ENCODE data around the gene ABCA4.

The ABCA4 gene

DNA sequence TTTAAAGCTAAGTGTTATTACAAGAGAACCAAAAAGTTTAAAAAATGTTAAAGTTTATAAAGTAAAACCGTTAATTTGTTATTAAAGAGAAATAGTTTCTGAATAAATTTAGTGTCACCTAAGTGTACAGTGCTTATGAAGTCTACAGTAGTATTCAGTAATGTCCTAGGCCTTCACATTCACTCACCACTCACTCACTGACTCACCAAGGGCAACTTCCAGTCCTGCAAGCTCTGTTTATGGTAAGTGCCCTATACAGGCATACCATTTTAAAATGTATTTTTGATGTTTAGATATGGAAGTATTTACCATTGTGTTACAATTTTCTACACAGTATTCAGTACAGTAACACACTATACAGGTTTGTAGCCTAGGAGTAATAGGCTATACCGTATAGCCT is 151.6 kb downstream of the ABCA4 start:
- intact Hi-C loops (cut with micrococcal nuclease), result no loop called here
- H3K27ac Mint-ChIP-seq, result no peak overlapping the region
- no peaks in the 10 kb centered on the region for H3K27me3 Mint-ChIP-seq
- no peaks in the 10 kb centered on the region for H3K4me1 Mint-ChIP-seq (ENCODE audit: low read depth)
- no peak overlapping the region for H3K4me3 Mint-ChIP-seq
- H3K36me3 Mint-ChIP-seq (ENCODE audit: low read depth), result no peaks in the 10 kb centered on the region
- H3K9me3 Mint-ChIP-seq, result no peaks in the 10 kb centered on the region

DNA sequence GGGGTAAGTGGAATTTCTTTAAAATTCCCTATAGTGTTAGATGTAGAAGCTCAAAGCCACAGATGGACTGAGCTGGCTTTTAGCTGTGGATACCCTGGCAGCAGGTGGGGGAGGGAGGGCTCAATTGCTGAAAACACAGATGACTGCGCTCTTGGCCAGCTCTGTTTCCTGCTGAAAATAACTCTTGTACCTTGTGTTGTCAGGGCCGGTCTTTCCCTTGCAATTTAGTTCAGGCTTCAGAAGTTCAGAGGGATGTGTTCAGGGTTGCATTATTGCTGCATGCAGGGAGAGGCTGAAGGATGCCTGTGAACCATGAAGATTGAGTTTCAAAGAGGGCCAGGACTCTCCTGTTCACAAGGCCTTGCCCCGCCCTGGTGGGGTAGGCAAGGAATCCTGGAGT is 153.6 kb downstream of the ABCA4 start:
- Mint-ChIP-seq H3K4me3 (no peak overlapping the region), H3K27me3 (no peaks in the 10 kb centered on the region), H3K27ac (no peak overlapping the region), H3K4me1 (ENCODE audit: low read depth) (no peaks in the 10 kb centered on the region), H3K9me3 (no peaks in the 10 kb centered on the region), H3K36me3 (ENCODE audit: low read depth) (no peaks in the 10 kb centered on the region)
- intact Hi-C loops (cut with micrococcal nuclease), result no loop called here

DNA sequence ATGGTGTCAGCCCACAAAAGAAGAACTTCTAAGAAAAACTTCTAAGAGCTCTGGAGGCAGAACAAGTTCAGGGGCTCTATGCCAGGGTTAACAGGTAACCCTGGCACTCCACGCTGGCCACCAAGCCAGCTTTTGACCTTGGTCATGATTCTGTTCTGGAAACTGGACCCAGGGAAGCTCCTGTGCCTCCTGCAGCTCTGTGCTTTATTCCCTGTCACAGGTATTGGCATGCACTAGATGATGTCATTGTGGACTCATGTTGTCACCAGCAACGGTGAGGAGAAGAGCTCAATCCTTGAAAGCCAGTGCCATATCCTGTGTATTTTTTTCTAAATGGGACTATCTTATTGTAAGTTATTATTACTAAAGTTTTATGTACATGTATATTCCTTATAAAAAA is 155.1 kb downstream of the ABCA4 start:
- Mint-ChIP-seq H3K27me3 (no peaks in the 10 kb centered on the region), H3K36me3 (ENCODE audit: low read depth) (no peaks in the 10 kb centered on the region), H3K4me1 (ENCODE audit: low read depth) (no peaks in the 10 kb centered on the region), H3K4me3 (no peak overlapping the region), H3K9me3 (no peaks in the 10 kb centered on the region), H3K27ac (no peak overlapping the region)
- intact Hi-C loops (cut with micrococcal nuclease), result no loop called here

DNA sequence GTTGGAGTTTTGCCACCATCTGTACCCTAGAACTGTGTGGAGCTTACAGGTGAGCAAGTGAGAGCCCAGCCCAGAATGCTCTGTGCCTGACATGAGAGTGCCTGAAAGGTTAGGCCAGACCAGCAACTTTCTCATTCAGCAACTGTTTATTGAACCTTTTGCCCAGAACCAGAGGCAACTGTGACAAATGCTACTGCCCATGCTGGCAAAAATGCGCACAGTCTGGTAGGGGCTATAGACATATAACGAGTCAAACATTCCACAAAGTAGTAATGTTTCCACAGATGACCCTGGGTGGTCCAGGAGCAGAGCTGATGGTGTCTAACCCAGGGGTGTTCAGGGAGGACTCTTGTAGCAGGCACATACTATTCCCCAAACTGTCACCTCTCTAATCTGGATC is 155.7 kb downstream of the ABCA4 start:
- intact Hi-C loops (cut with micrococcal nuclease), result no loop called here
- no peak overlapping the region for H3K27ac Mint-ChIP-seq
- no peaks in the 10 kb centered on the region for H3K4me1 Mint-ChIP-seq (ENCODE audit: low read depth)
- H3K4me3 Mint-ChIP-seq, result no peak overlapping the region
- no peaks in the 10 kb centered on the region for H3K9me3 Mint-ChIP-seq
- no peaks in the 10 kb centered on the region for H3K36me3 Mint-ChIP-seq (ENCODE audit: low read depth)
- no peaks in the 10 kb centered on the region for H3K27me3 Mint-ChIP-seq

DNA sequence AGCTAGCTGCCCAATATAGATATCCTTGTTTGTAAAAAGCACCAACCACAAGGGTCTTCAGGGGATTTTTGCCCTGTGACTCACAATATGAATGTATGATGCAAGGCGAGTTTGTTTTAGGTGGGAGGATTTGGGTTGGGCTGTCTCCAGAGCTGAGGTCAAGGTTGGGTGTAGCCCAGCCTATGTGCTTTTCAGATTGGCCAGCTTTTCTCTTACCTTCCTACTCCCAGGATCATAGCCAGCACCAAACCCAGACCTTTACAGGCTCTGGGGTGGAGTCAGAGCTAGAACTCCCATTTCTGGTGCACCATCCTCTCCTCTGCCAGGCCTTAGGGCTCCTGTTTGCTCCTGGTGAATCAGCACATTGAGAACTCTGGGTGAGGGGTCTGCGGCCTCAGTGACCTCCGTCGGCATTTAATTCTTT is 156.2 kb downstream of the ABCA4 start:
- Mint-ChIP-seq H3K9me3 (no peaks in the 10 kb centered on the region), H3K27me3 (no peaks in the 10 kb centered on the region), H3K27ac (no peak overlapping the region), H3K4me1 (ENCODE audit: low read depth) (no peaks in the 10 kb centered on the region), H3K4me3 (no peak overlapping the region), H3K36me3 (ENCODE audit: low read depth) (no peaks in the 10 kb centered on the region)
- intact Hi-C loops (cut with micrococcal nuclease), result no loop called here

DNA sequence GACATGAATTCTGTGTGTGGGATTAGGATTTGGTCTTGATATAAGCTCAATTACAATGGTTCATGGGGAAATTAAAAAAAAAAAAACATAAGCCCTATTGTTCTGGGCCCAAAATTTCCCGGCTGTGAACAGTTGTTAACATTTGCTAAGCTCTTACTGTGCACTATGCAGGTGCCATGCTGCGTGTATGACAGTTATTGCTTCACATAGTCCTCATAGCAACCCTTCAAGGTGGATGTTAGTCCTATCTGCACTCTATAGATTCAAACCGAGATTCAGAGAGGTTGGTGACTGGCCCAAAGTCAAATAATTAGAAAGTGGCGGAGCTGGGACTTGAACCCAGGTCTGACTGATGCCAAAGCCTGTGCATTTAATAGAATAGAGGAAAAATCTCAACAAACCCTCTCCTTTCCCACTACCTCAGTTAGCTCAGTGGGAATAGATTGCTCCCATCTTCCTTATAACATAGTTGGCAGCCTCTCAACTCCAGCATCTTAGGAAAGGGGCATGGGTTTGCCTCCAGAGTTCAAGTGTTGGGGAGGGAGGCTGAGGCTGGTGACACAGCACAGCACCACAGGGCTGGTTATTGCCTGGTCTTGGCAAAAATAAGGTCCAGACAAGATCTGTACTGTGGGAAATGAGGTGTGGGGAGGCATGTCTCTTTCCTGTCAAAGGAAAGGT is 156.7 kb downstream of the ABCA4 start:
- no peaks in the 10 kb centered on the region for H3K9me3 Mint-ChIP-seq
- no peaks in the 10 kb centered on the region for H3K36me3 Mint-ChIP-seq (ENCODE audit: low read depth)
- intact Hi-C loops (cut with micrococcal nuclease), result no loop called here
- peaks cover 4% of the 10 kb centered on the region for H3K4me1 Mint-ChIP-seq (ENCODE audit: low read depth)
- no peaks in the 10 kb centered on the region for H3K27me3 Mint-ChIP-seq
- no peak overlapping the region for H3K27ac Mint-ChIP-seq
- H3K4me3 Mint-ChIP-seq, result no peak overlapping the region

DNA sequence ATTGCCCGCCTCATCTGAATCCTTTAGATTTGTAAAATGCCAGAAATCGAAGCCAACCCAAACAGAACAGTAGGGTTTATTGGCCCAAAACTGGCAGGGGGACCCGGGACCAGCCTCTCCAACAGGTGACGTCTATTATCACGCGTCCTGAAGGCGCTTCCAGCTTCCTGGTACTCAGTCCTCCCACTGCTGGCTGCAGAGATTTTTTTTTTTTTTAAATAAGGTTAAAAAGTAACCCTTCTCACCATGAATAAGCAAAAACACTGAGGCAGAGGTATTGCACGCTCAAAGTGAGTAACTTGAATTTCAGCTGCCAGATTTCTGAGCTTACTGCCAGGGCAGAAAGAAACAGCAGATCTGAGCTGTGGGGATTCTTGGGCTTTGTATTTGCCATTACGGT is 157.4 kb downstream of the ABCA4 start:
- Mint-ChIP-seq H3K36me3 (ENCODE audit: low read depth) (no peaks in the 10 kb centered on the region), H3K9me3 (no peaks in the 10 kb centered on the region), H3K4me3 (no peak overlapping the region), H3K4me1 (ENCODE audit: low read depth) (peaks cover 8% of the 10 kb centered on the region), H3K27me3 (no peaks in the 10 kb centered on the region), H3K27ac (no peak overlapping the region)
- intact Hi-C loops (cut with micrococcal nuclease), result no loop called here

DNA sequence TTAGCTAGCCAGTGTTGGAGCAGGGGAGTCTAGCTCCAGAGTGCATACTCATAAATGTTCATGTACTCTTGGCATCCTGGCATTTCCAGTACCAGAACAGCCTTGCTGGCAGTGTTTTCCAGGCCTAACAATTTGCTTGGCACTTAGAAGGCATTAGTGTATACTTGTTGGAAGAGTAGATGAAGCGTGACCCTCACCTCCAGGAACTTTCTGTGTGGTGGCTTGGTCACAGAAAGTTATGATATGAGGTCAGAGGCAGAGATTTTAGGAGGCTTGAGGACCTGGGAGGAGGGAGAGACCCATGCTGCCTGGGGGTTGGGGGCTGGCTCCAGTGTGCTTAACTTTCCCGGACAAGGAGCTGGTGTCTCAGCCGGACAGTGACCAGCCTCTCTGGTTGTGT is 159.0 kb downstream of the ABCA4 start:
- Mint-ChIP-seq H3K27ac (no peak overlapping the region), H3K9me3 (peaks cover under 1% of the 10 kb centered on the region), H3K36me3 (ENCODE audit: low read depth) (no peaks in the 10 kb centered on the region), H3K4me1 (ENCODE audit: low read depth) (peaks cover 21% of the 10 kb centered on the region), H3K4me3 (no peak overlapping the region), H3K27me3 (no peaks in the 10 kb centered on the region)
- intact Hi-C loops (cut with micrococcal nuclease), result no loop called here

DNA sequence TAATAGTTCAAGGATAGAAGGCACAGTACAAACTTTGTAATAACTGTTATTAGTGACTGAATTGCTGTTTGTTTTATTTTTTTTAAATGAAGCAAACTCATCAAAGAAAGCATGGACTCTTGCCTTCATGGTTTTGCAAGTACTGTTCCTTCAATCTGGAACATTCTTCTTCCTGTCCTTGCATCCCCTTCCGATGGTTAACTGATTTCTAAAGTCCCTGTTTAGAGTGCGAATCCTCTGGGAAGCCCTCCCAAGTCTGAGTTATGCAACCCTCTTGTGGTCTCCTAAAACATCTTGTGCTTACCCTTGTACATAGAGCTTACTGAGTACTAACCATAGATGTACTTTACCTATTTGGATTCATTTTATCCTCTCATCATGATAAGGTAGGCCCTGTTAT is 159.5 kb downstream of the ABCA4 start:
- Mint-ChIP-seq H3K27ac (no peak overlapping the region), H3K27me3 (no peaks in the 10 kb centered on the region), H3K4me3 (no peak overlapping the region), H3K4me1 (ENCODE audit: low read depth) (peaks cover 21% of the 10 kb centered on the region), H3K9me3 (peaks cover 5% of the 10 kb centered on the region), H3K36me3 (ENCODE audit: low read depth) (no peaks in the 10 kb centered on the region)
- intact Hi-C loops (cut with micrococcal nuclease), result no loop called here

DNA sequence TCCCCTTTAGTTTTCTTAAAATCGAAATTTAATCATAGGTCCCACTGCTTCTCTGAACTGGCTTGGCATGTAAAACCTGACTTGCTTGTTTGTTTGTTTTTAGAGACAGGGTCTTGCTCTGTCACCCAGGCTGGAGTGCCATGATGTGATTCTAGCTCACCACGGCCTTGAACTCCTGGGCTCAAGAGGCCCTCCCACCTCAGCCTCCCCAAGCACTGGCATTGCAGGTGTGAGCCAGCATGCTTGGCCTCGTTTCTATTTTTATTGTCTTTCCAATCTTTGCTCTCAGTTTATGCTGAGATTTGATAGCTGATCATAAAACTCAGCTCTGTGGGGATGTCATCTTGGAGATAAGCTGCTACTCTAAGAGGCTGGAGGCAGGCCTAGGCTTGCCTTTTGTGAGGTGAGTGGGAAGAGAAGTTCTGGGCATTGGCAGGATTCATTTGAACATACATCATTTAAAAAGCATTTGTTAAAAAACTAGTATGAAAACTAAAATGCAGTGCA is 160.3 kb downstream of the ABCA4 start:
- peaks cover 21% of the 10 kb centered on the region for H3K4me1 Mint-ChIP-seq (ENCODE audit: low read depth)
- no peaks in the 10 kb centered on the region for H3K27me3 Mint-ChIP-seq
- no peak overlapping the region for H3K27ac Mint-ChIP-seq
- H3K4me3 Mint-ChIP-seq, result no peak overlapping the region
- peaks cover 13% of the 10 kb centered on the region for H3K9me3 Mint-ChIP-seq
- H3K36me3 Mint-ChIP-seq (ENCODE audit: low read depth), result no peaks in the 10 kb centered on the region
- intact Hi-C loops (cut with micrococcal nuclease), result no loop called here

DNA sequence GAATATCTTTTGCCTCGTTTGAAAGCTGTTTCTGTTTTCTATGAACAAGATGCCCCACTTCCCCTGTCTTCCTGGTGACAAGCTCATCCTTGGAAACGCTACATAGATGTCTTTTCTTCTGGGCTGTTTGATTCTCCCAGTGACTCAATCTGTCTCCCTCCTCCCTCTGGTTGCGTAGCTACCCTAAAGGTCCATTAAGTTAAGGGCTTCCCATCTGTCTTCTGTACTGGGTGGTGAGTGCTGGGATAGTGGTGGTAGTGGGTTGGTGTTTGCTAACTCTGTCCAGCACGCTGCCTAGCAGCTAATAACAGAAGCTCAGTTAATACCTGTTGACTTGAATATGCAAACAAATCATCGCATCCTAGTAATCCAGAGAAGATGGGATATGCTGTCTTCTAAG is 161.5 kb downstream of the ABCA4 start:
- Mint-ChIP-seq H3K4me3 (no peak overlapping the region), H3K27ac (no peak overlapping the region)
- intact Hi-C loops (cut with micrococcal nuclease), result no loop called here

DNA sequence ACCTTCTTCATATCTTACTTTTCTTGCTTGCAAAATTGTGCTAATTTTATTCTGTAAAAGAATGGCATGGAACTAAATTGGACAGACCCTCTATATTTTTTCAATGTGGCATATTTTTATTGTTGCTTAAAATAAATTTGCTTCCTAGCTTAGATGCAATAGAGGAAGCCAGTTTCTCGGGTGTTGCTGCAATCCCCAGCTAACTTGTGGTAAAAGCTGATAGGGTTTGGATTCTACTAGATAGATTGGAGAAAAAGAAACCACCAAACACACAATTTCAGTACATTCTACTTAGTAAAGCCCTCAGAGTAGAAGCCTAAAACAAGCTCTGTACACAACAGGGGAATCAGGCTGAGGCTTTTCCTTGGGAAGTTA is 162.2 kb downstream of the ABCA4 start:
- Mint-ChIP-seq H3K27ac (no peak overlapping the region), H3K4me3 (no peak overlapping the region), H3K36me3 (ENCODE audit: low read depth) (no peaks in the 10 kb centered on the region), H3K9me3 (peaks cover 27% of the 10 kb centered on the region), H3K4me1 (ENCODE audit: low read depth) (peaks cover 21% of the 10 kb centered on the region), H3K27me3 (no peaks in the 10 kb centered on the region)
- intact Hi-C loops (cut with micrococcal nuclease), result no loop called here

More for the DNA sequence above, 161.5 kb downstream of the ABCA4 start:
- no peaks in the 10 kb centered on the region for H3K36me3 Mint-ChIP-seq (ENCODE audit: low read depth)
- peaks cover 21% of the 10 kb centered on the region for H3K4me1 Mint-ChIP-seq (ENCODE audit: low read depth)
- H3K9me3 Mint-ChIP-seq, result peaks cover 25% of the 10 kb centered on the region
- H3K27me3 Mint-ChIP-seq, result no peaks in the 10 kb centered on the region

DNA sequence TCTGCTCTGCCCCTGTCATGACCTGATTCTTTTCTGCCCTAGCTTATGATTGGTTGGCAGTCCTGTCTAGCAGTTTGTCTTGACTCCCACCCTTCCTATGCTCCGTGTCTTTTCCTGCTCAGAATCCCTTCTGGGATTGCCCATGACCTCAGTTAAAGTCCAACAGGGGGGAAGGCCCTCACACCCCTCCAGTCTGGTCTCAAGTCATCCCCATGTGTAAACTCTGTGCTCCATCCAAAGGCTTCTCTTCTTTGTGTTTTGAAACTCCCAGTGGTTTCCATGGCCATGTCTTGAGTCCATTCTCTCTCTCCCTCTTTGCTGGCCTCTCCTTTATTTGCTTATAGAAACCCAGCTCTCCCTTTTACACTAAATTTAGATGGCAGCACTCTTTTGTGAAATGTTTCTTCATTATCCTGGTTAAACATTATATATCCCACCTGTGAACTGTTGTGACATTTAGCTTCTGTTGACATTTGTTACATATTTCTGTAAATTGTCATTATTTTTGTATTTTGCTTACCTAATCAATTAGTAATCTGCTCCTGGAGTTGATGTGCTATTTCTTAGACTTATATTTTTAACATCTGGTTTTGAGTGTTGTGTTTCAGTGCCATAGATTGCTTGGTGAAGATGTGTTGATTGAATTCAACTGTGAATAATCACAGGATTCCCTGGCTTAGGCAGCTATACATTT is 162.8 kb downstream of the ABCA4 start:
- H3K9me3 Mint-ChIP-seq, result peaks cover 30% of the 10 kb centered on the region
- no peaks in the 10 kb centered on the region for H3K36me3 Mint-ChIP-seq (ENCODE audit: low read depth)
- intact Hi-C loops (cut with micrococcal nuclease), result no loop called here
- H3K27me3 Mint-ChIP-seq, result no peaks in the 10 kb centered on the region
- no peak overlapping the region for H3K4me3 Mint-ChIP-seq
- peaks cover 21% of the 10 kb centered on the region for H3K4me1 Mint-ChIP-seq (ENCODE audit: low read depth)
- no peak overlapping the region for H3K27ac Mint-ChIP-seq

DNA sequence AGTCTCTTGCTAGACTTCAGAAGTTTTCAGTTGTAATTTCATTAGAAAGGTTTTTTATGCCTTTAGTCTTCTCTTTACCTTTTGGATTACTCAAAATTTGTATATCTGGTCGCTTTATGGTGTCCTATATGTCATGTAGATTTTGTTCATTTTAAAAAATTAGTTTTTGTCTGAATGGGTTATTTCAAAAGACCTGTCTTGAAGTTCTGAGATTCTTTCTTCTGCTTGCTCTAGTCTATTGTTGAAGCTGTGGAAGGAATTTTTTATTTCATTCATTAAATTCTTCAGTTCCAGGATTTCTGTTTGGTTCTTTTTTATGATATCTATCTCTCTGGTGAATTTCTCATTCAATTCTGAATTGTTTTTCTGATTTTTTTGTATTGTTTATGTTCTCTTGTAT is 165.2 kb downstream of the ABCA4 start:
- H3K27me3 Mint-ChIP-seq, result no peaks in the 10 kb centered on the region
- intact Hi-C loops (cut with micrococcal nuclease), result no loop called here
- H3K4me3 Mint-ChIP-seq, result no peak overlapping the region
- peaks cover 21% of the 10 kb centered on the region for H3K4me1 Mint-ChIP-seq (ENCODE audit: low read depth)
- peaks cover 54% of the 10 kb centered on the region for H3K9me3 Mint-ChIP-seq
- H3K27ac Mint-ChIP-seq, result no peak overlapping the region
- no peaks in the 10 kb centered on the region for H3K36me3 Mint-ChIP-seq (ENCODE audit: low read depth)

All from dendritic cell treated with granulocyte-macrophage colony-stimulating factor and Interleukin-4, amounts not matched to agents 40 ng/mL and 50 ng/mL, for 4 days (primary cell).